OCI-LY1 (cell line): Measurements from ENCODE around the gene TNS3.

Source experiments
- H2AFZ ChIP-seq: fragments of 200-600 bp; sonication (generic), shearing (Covaris generic); 2 replicates; pipeline ENCODE4 v1.6.0; 2014; ENCODE audit warnings: antibody characterized with exemption, mild to moderate bottlenecking, low read length
- H3F3A ChIP-seq: fragments of 200-600 bp; sonication (generic), shearing (Covaris generic); 2 replicates; pipeline ENCODE4 v1.6.0; 2014; ENCODE audit warnings: mild to moderate bottlenecking, antibody characterized with exemption, low read length, moderate library complexity; ENCODE audit not compliant: insufficient read depth
- H3K27ac ChIP-seq: fragments of 200-600 bp; sonication (generic); 2 replicates; pipeline ENCODE4 v1.5.1; 2014; ENCODE audit warnings: low read length, mixed run types, mild to moderate bottlenecking, low read depth; ENCODE audit not compliant: poor library complexity, severe bottlenecking
- H3K27me3 ChIP-seq: fragments of 200-600 bp; sonication (generic); 2 replicates; pipeline ENCODE4 v1.6.0; 2014; ENCODE audit warnings: antibody characterized with exemption, mild to moderate bottlenecking, low read length, moderate library complexity; ENCODE audit not compliant: insufficient read depth
- H3K36me3 ChIP-seq: fragments of 200-600 bp; sonication (generic); 2 replicates; pipeline ENCODE4 v1.6.1; 2014; ENCODE audit warnings: mild to moderate bottlenecking, antibody characterized with exemption, low read length, moderate library complexity, mixed read lengths; ENCODE audit not compliant: insufficient read depth
- H3K4me1 ChIP-seq: fragments of 200-600 bp; sonication (generic); 2 replicates; pipeline ENCODE4 v1.5.1; 2014; ENCODE audit warnings: mild to moderate bottlenecking, low read length, moderate library complexity; ENCODE audit not compliant: insufficient read depth, severe bottlenecking
- H3K4me2 ChIP-seq: fragments of 200-600 bp; sonication (generic), shearing (Covaris generic); 2 replicates; pipeline ENCODE4 v1.6.1; 2014; ENCODE audit warnings: low read length
- H3K4me3 ChIP-seq: fragments of 200-600 bp; sonication (generic); 2 replicates; pipeline ENCODE4 v1.5.1; 2014; ENCODE audit warnings: low read length, low read depth, mild to moderate bottlenecking, mixed read lengths; ENCODE audit not compliant: poor library complexity, severe bottlenecking
- H3K79me2 ChIP-seq: fragments of 200-600 bp; shearing (Covaris generic); 2 replicates; pipeline ENCODE4 v1.6.1; 2016; ENCODE audit warnings: mixed run types, low read length, mixed read lengths; ENCODE audit not compliant: insufficient read depth
- H3K9ac ChIP-seq: fragments of 200-600 bp; sonication (generic), shearing (Covaris generic); 2 replicates; pipeline ENCODE4 v1.6.1; 2014; ENCODE audit warnings: mild to moderate bottlenecking, low read length, mixed read lengths
- H3K9me2 ChIP-seq: fragments of 200-600 bp; sonication (generic), shearing (Covaris generic); 2 replicates; pipeline ENCODE4 v1.6.1; 2014; ENCODE audit warnings: low read depth, mild to moderate bottlenecking, low read length, mixed read lengths
- H3K9me3 ChIP-seq: fragments of 200-600 bp; shearing (Covaris generic); 2 replicates; pipeline ENCODE4 v1.6.1; 2014; ENCODE audit warnings: low read length, mixed read lengths
- H4K20me1 ChIP-seq: fragments of 200-600 bp; sonication (generic), shearing (Covaris generic); 2 replicates; pipeline ENCODE4 v1.6.0; 2016; ENCODE audit warnings: mild to moderate bottlenecking, low read length; ENCODE audit not compliant: insufficient read depth
- EZH2 ChIP-seq: fragments of 200-600 bp; sonication (generic), shearing (Covaris generic); IDR thresholded peaks from 2 replicates; pipeline ENCODE4 v1.8.0; 2017; ENCODE audit warnings: borderline replicate concordance, mixed run types, mild to moderate bottlenecking, antibody characterized with exemption, low read length, moderate library complexity, mixed read lengths
- TF ChIP-seq, protein P1 (sequence below): fragments of 200-600 bp; sonication (generic), shearing (Covaris generic); IDR thresholded peaks from 2 replicates; pipeline ENCODE4 v1.5.1; 2017; ENCODE audit warnings: mild to moderate bottlenecking, antibody characterized with exemption, low read length, moderate library complexity, mixed read lengths

The TNS3 gene

DNA sequence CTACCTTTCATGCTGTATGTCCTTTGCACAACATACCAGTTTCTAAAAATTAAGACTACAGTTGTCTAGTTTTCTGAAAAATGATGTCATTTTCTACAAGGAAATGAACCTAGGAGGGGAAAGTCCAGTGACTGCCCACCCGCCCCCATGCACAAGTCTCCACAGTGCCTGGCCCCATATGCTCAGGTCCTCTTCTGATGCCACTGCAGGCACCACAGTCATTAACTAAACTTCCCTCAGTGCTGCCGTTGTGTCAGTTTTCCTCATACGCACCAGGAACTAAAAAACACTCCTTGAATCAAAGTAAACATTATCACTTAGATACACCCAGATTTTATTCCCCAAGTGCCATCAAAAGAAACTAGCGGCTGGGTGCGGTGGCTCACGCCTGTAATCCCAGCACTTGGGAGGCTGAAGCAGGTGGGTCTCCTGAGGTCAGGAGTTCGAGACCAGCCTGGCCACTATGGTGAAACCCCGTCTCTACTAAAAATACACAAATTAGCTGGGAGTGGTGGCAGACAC, 6.9 kb upstream of the TNS3 start:
- Histone ChIP-seq H3K4me1 (peaks cover 29% of the 10 kb centered on the region), H3K9ac (no peak overlapping the region), H3K4me2 (no peak overlapping the region), H3K27ac (no peak overlapping the region), H3F3A (no peaks in the 10 kb centered on the region), H3K36me3 (no peaks in the 10 kb centered on the region; the same call in 1 of the 2 replicates), H4K20me1 (no peaks in the 10 kb centered on the region), H3K27me3 (no peaks in the 10 kb centered on the region), H2AFZ (no peak overlapping the region), H3K9me2 (no peaks in the 10 kb centered on the region), H3K9me3 (no peaks in the 10 kb centered on the region), H3K79me2 (no peaks in the 10 kb centered on the region), H3K4me3 (no peak overlapping the region)
- no peak for TF ChIP-seq EZH2
- TF ChIP-seq, protein P1, sequence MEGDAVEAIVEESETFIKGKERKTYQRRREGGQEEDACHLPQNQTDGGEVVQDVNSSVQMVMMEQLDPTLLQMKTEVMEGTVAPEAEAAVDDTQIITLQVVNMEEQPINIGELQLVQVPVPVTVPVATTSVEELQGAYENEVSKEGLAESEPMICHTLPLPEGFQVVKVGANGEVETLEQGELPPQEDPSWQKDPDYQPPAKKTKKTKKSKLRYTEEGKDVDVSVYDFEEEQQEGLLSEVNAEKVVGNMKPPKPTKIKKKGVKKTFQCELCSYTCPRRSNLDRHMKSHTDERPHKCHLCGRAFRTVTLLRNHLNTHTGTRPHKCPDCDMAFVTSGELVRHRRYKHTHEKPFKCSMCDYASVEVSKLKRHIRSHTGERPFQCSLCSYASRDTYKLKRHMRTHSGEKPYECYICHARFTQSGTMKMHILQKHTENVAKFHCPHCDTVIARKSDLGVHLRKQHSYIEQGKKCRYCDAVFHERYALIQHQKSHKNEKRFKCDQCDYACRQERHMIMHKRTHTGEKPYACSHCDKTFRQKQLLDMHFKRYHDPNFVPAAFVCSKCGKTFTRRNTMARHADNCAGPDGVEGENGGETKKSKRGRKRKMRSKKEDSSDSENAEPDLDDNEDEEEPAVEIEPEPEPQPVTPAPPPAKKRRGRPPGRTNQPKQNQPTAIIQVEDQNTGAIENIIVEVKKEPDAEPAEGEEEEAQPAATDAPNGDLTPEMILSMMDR: no peak

DNA sequence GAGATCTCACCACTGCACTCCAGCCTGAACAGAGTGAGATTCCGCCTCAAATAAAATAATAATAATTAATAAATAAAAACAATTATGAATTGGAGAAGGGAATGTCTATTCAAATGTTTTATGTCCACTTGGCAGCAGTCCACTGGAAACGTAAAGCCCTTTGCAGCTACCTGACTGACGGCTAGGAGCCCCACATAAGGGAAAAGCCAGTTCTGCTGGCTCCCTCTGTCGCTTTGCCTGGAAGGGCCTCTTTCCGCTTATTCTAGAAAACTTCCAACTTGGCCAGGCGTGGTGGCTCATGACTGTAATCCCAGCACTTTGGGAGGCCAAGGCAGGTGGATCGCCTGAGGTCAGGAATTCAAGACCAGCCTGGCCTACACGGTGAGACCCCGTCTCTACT, 6.1 kb upstream of the TNS3 start:
- Histone ChIP-seq H3K79me2 (no peaks in the 10 kb centered on the region), H3K27me3 (no peaks in the 10 kb centered on the region), H3K4me2 (no peak overlapping the region), H4K20me1 (no peaks in the 10 kb centered on the region), H2AFZ (no peak overlapping the region), H3K27ac (no peak overlapping the region), H3K4me3 (no peak overlapping the region), H3K36me3 (no peaks in the 10 kb centered on the region; the same call in 1 of the 2 replicates), H3F3A (no peaks in the 10 kb centered on the region), H3K9ac (no peak overlapping the region), H3K9me3 (no peaks in the 10 kb centered on the region), H3K9me2 (no peaks in the 10 kb centered on the region), H3K4me1 (peaks cover 37% of the 10 kb centered on the region)
- TF ChIP-seq, protein P1: no peak
- no peak for TF ChIP-seq EZH2

DNA sequence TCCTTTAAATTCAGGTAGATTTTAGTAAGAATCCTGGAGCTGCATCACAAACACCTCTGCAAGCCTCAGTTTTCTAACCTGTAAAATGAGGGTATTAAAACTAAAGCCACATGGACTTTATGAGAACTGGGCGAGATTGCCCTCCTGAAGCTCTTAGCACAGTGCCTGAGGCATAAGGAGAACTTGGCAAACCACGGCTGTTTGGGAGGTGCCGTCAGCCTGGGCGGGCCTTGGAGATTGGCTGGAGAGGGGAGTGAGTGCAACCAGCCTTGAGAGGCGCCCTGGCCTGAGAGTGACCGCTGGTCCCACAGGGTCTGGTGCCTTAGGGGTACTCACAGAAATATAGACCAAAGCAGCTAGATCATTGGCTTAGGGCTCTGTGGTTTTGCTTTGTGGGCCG, 5.4 kb upstream of the TNS3 start:
- H3K4me3 ChIP-seq: no peak overlapping the region
- TF ChIP-seq, protein P1: no peak
- TF ChIP-seq EZH2: no peak
- H3K9me3 ChIP-seq: no peaks in the 10 kb centered on the region
- no peaks in the 10 kb centered on the region for H3K27me3 ChIP-seq
- no peaks in the 10 kb centered on the region; the same call in 1 of the 2 replicates for H3K36me3 ChIP-seq
- no peak overlapping the region for H3K9ac ChIP-seq
- no peaks in the 10 kb centered on the region for H3F3A ChIP-seq
- no peaks in the 10 kb centered on the region for H3K79me2 ChIP-seq
- H2AFZ ChIP-seq: no peak overlapping the region
- H4K20me1 ChIP-seq: no peaks in the 10 kb centered on the region
- no peak overlapping the region for H3K4me2 ChIP-seq
- H3K27ac ChIP-seq: no peak overlapping the region
- peaks cover 43% of the 10 kb centered on the region for H3K4me1 ChIP-seq
- no peaks in the 10 kb centered on the region for H3K9me2 ChIP-seq
